K562 (cell line): Measurements from ENCODE around the gene PADI4.

Experiments used
- CREB1 ChIP-seq, 2 experiments: sonication (generic) in 1 of 2; formaldehyde crosslinking in 1 of 2; IDR thresholded peaks; 2 replicates each; pipeline versions ENCODE4 v1.6.1 to v1.8.0; 2012 to 2022; ENCODE audit warnings: inconsistent platforms in 1 of 2, mild to moderate bottlenecking in 1 of 2, missing genetic modification reagents in 1 of 2, moderate library complexity in 1 of 2
- NCOA4 ChIP-seq: fragments of 450-650 bp; IDR thresholded peaks from 2 replicates; pipeline ENCODE4 v1.6.1; 2018; ENCODE audit warnings: mild to moderate bottlenecking; ENCODE audit not compliant: partially characterized antibody
- PHB2 ChIP-seq: fragments of 450-650 bp; IDR thresholded peaks from 2 replicates; pipeline ENCODE4 v1.6.1; 2017; ENCODE audit warnings: low read depth
- RBM22 ChIP-seq: fragments of 200-400 bp; formaldehyde crosslinking; IDR thresholded peaks from 2 replicates; pipeline ENCODE4 v1.6.1; 2018; ENCODE audit warnings: low read length, low read depth; ENCODE audit not compliant: poor library complexity, severe bottlenecking
- TAF1 ChIP-seq: IDR thresholded peaks from 2 replicates; pipeline ENCODE4 v1.6.1; 2011; ENCODE audit warnings: mild to moderate bottlenecking, low read length, moderate library complexity; ENCODE audit not compliant: insufficient read depth, control insufficient read depth, severe bottlenecking; ENCODE audit errors: extremely low read depth
- TARDBP ChIP-seq: fragments of 450-650 bp; IDR thresholded peaks from 2 replicates; pipeline ENCODE4 v1.6.1; 2016
- TF ChIP-seq, protein P1 (sequence below), 3 experiments: IDR thresholded peaks in 2 of 3; conservative IDR thresholded peaks in 1 of 3; 2 replicates each; pipeline ENCODE4 v1.5.1; 2011 to 2012; ENCODE audit warnings: low read length in 3 of 3, mild to moderate bottlenecking in 3 of 3, control low read depth in 2 of 3, improper control_type of control experiment in 1 of 3, inconsistent platforms in 1 of 3, low read depth in 1 of 3, mixed read lengths in 1 of 3, moderate library complexity in 1 of 3; ENCODE audit not compliant: insufficient read depth in 2 of 3
- TF ChIP-seq, protein P2 (sequence below): sonication (generic); formaldehyde crosslinking; IDR thresholded peaks from 2 replicates; pipeline ENCODE4 v1.8.0; 2022; ENCODE audit warnings: missing genetic modification reagents, mild to moderate bottlenecking, moderate library complexity, borderline replicate concordance

DNA sequence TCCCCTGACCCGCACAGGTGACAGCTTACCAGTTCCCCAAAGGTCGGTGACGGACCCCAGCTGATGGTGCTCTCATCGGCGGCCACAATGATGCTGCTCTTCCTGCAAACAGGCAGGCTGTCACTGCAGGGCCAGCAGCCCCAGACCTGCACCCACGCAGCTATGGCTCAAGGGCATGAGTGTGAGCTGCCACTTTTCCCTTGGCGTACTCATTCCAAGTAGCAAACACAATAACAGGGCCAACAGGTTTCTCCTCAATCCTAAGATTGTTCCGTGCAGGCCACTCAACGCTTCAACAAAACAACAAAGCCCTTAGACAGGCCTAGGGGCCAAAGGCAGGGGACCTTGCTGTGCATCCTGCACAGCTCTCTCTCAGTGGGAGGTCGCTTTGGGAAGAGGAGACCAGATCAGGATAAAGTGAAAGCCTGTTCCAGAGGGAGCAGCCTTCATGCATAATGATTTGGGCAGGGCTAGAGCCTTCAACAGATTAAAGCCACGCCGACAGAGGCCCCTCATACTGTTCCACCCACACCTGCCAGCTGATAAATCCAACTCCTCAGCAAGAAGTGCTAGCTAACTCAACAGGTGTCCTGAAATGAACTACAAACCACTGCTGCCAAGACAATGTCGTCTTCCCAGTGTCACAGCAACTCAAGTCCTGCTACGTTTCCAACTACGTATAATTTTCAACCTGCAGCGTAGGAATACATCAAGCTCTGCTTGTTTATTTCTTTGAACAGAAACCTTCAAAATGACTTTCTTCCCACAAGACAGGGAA, 104.3 kb downstream of the PADI4 start:
- TF ChIP-seq TAF1 (no peak), CREB1 (IDR thresholded peaks at IDR 0.05) (no peak), CREB1 (CRISPR knock-in tag; IDR thresholded peaks at IDR 0.05) (no peak), TARDBP (no peak), RBM22 (peak; percentile 55), NCOA4 (no peak), PHB2 (no peak)
- TF ChIP-seq, protein P1, sequence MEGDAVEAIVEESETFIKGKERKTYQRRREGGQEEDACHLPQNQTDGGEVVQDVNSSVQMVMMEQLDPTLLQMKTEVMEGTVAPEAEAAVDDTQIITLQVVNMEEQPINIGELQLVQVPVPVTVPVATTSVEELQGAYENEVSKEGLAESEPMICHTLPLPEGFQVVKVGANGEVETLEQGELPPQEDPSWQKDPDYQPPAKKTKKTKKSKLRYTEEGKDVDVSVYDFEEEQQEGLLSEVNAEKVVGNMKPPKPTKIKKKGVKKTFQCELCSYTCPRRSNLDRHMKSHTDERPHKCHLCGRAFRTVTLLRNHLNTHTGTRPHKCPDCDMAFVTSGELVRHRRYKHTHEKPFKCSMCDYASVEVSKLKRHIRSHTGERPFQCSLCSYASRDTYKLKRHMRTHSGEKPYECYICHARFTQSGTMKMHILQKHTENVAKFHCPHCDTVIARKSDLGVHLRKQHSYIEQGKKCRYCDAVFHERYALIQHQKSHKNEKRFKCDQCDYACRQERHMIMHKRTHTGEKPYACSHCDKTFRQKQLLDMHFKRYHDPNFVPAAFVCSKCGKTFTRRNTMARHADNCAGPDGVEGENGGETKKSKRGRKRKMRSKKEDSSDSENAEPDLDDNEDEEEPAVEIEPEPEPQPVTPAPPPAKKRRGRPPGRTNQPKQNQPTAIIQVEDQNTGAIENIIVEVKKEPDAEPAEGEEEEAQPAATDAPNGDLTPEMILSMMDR (IDR thresholded peaks at IDR 0.05 in 2 of 3, conservative IDR thresholded peaks at IDR 0.05 in 1 of 3; ENCODE audit: insufficient read depth in 2 of 3, low read depth in 1 of 3, low read length in 3 of 3) = no peak
- TF ChIP-seq, protein P2, sequence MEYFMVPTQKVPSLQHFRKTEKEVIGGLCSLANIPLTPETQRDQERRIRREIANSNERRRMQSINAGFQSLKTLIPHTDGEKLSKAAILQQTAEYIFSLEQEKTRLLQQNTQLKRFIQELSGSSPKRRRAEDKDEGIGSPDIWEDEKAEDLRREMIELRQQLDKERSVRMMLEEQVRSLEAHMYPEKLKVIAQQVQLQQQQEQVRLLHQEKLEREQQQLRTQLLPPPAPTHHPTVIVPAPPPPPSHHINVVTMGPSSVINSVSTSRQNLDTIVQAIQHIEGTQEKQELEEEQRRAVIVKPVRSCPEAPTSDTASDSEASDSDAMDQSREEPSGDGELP = no peak
